KMS-11 (cell line): ENCODE data around the gene CRIM1.

ENCODE experiments used
- H2AFZ ChIP-seq: fragments of 200-600 bp; sonication (generic); 2 replicates; pipeline ENCODE4 v1.6.1; 2016; ENCODE audit warnings: antibody characterized with exemption, mixed run types, low read depth
- H3K27ac ChIP-seq: fragments of 200-600 bp; sonication (generic); 2 replicates; pipeline ENCODE4 v1.6.1; 2016; ENCODE audit warnings: mild to moderate bottlenecking, mixed run types
- H3K27me3 ChIP-seq: fragments of 200-600 bp; sonication (generic); 2 replicates; pipeline ENCODE4 v1.6.1; 2017; ENCODE audit warnings: mild to moderate bottlenecking, low read depth, mixed run types, moderate library complexity; ENCODE audit not compliant: insufficient read depth
- H3K36me3 ChIP-seq: fragments of 200-600 bp; sonication (generic); 2 replicates; pipeline ENCODE4 v1.6.1; 2017; ENCODE audit warnings: mild to moderate bottlenecking, mixed run types; ENCODE audit not compliant: insufficient read depth
- H3K4me1 ChIP-seq: fragments of 200-600 bp; sonication (generic); 2 replicates; pipeline ENCODE4 v1.6.1; 2016; ENCODE audit warnings: mild to moderate bottlenecking, low read depth, mixed run types; ENCODE audit not compliant: poor library complexity, severe bottlenecking
- H3K4me2 ChIP-seq: fragments of 200-600 bp; sonication (generic); 2 replicates; pipeline ENCODE4 v1.7.0; 2016; ENCODE audit warnings: mild to moderate bottlenecking, mixed run types
- H3K4me3 ChIP-seq: fragments of 200-600 bp; sonication (generic); IDR thresholded peaks from 2 replicates; pipeline ENCODE4 v1.6.1; 2017; ENCODE audit warnings: low read depth, low read length, mixed read lengths; ENCODE audit not compliant: insufficient read depth
- H3K79me2 ChIP-seq: fragments of 200-600 bp; sonication (generic); 2 replicates; pipeline ENCODE4 v1.6.1; 2016; ENCODE audit warnings: low read depth, mixed run types; ENCODE audit not compliant: insufficient read depth
- H3K9ac ChIP-seq: fragments of 200-600 bp; sonication (generic); 2 replicates; pipeline ENCODE4 v1.6.1; 2016; ENCODE audit warnings: mild to moderate bottlenecking, mixed run types
- H4K20me1 ChIP-seq: fragments of 200-600 bp; sonication (generic); 2 replicates; pipeline ENCODE4 v1.6.1; 2016; ENCODE audit warnings: mild to moderate bottlenecking, mixed run types; ENCODE audit not compliant: insufficient read depth
- TF ChIP-seq, protein P1 (sequence below): fragments of 200-600 bp; sonication (generic); conservative IDR thresholded peaks from 2 replicates; pipeline ENCODE4 v1.6.1; 2017; ENCODE audit warnings: low read depth, mild to moderate bottlenecking, antibody characterized with exemption, low read length, moderate library complexity, mixed read lengths

The CRIM1 gene

DNA sequence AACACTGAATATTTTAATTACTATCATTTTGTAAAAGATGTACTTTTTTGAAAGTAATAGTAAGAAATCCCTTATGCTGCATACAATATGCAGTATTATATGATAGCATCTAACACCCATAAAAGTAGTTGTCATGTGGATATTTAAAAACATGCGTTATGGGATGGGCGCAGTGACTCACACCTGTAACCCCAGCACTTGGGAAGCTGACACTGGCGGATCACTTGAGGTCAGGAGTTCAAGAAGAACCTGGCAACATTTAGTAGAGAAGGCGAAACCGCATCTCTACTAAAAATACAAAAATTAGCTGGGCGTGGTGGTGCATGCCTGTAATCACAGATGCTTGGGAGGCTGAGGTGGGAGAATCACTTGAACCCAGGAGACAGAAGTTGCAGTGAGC, 153.5 kb downstream of the CRIM1 start:
- H3K36me3 ChIP-seq = peaks cover 5% of the 10 kb centered on the region; the same call in 1 of the 2 replicates

DNA sequence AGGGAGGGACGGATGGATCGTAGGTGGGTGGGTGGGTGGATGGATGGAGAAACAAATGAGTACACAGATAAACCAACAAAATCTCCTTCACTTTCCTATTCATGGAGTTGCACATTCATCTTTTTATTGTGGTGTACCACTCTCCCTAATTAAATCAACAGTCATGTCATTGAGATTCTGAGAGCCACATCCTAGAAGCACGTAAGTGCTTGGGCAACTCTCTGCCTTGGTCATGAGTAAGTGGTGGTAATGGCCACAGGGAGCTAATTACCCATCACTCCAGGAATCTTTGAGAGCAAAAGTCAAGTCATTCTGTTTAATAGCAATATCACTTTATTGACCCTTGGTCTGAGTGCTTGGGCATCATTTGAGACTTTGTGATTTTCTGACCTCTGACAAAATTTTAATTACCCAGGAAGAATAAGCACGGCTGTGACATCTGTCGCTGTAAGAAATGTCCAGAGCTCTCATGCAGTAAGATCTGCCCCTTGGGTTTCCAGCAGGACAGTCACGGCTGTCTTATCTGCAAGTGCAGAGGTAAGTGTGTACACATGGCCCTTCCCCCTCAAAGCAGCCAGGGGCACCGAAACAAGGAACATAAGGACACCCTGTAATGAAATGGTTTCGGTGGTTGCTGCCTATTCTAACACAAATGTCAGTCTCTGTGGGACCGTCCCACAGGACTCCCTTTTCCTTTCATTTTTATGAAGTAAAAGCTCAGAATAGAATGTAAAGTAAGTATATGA, 156.5 kb downstream of the CRIM1 start:
- Histone ChIP-seq H3K4me3 (no peak overlapping the region), H3K4me2 (peak overlapping the region; percentile 27; the same call in 1 of the 2 replicates), H3K27me3 (no peaks in the 10 kb centered on the region), H3K36me3 (peaks cover 6% of the 10 kb centered on the region; the same call in 1 of the 2 replicates), H4K20me1 (no peaks in the 10 kb centered on the region), H3K27ac (no peak overlapping the region), H3K4me1 (peaks cover 28% of the 10 kb centered on the region), H3K79me2 (no peaks in the 10 kb centered on the region), H2AFZ (no peak overlapping the region), H3K9ac (no peak overlapping the region)
- TF ChIP-seq, protein P1, sequence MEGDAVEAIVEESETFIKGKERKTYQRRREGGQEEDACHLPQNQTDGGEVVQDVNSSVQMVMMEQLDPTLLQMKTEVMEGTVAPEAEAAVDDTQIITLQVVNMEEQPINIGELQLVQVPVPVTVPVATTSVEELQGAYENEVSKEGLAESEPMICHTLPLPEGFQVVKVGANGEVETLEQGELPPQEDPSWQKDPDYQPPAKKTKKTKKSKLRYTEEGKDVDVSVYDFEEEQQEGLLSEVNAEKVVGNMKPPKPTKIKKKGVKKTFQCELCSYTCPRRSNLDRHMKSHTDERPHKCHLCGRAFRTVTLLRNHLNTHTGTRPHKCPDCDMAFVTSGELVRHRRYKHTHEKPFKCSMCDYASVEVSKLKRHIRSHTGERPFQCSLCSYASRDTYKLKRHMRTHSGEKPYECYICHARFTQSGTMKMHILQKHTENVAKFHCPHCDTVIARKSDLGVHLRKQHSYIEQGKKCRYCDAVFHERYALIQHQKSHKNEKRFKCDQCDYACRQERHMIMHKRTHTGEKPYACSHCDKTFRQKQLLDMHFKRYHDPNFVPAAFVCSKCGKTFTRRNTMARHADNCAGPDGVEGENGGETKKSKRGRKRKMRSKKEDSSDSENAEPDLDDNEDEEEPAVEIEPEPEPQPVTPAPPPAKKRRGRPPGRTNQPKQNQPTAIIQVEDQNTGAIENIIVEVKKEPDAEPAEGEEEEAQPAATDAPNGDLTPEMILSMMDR = no peak

More for the DNA sequence above, 153.5 kb downstream of the CRIM1 start:
- no peak overlapping the region for H3K4me2 ChIP-seq
- no peaks in the 10 kb centered on the region for H4K20me1 ChIP-seq
- no peaks in the 10 kb centered on the region for H3K27me3 ChIP-seq
- no peak overlapping the region for H3K27ac ChIP-seq
- H3K4me3 ChIP-seq = no peak overlapping the region
- no peak overlapping the region for H3K9ac ChIP-seq
- H3K4me1 ChIP-seq = peaks cover 29% of the 10 kb centered on the region
- H3K79me2 ChIP-seq = no peaks in the 10 kb centered on the region
- H2AFZ ChIP-seq = no peak overlapping the region
- TF ChIP-seq, protein P1 = no peak

DNA sequence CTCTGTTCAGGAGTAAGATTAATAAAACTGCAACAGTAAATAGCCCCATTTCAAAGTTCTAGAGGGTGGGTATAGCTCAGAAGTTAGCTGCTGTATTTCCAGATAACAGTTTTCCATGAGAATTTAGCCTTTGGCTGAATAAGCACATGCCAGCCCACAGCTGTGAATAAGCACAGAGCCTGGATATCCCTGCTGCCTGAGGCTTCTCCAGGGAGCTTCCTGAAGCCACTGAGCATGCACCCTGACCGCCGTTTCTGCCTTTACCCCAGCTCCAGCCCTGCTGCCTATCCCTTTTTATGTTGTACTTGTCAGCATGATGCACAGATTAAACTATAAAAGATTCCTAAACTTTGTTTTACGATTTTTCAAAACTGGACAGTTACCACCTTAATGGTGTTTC, 157.1 kb downstream of the CRIM1 start:
- Histone ChIP-seq H3K27me3 (no peaks in the 10 kb centered on the region), H3K79me2 (no peaks in the 10 kb centered on the region), H3K36me3 (peaks cover 6% of the 10 kb centered on the region; the same call in 1 of the 2 replicates), H3K4me1 (peaks cover 22% of the 10 kb centered on the region), H3K27ac (no peak overlapping the region), H3K4me3 (no peak overlapping the region), H2AFZ (no peak overlapping the region), H4K20me1 (no peaks in the 10 kb centered on the region), H3K4me2 (peak overlapping the region; percentile 27; the same call in 1 of the 2 replicates), H3K9ac (no peak overlapping the region)
- TF ChIP-seq, protein P1 = no peak

DNA sequence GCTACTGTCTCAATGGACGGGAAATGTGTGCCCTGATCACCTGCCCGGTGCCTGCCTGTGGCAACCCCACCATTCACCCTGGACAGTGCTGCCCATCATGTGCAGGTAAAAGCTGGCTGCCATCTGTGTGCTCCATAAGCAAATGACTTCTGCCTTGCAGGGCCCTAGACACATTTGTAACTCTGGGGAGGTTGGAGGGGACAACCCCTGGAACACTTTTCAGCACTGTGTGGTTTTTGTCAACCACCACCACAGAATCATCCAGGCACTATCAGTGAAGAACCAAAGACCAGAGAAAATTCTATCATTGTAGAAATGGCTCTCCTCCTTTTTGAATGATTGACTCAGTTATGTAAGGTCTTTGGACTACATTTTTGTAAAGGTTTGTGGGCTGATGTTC, 158.1 kb downstream of the CRIM1 start:
- Histone ChIP-seq H3K4me2 (no peak overlapping the region), H2AFZ (no peak overlapping the region), H3K4me3 (no peak overlapping the region), H3K27ac (no peak overlapping the region), H3K36me3 (peaks cover 6% of the 10 kb centered on the region; the same call in 1 of the 2 replicates), H3K4me1 (peaks cover 22% of the 10 kb centered on the region), H3K27me3 (no peaks in the 10 kb centered on the region), H4K20me1 (no peaks in the 10 kb centered on the region), H3K79me2 (no peaks in the 10 kb centered on the region), H3K9ac (no peak overlapping the region)
- TF ChIP-seq, protein P1 = no peak
